Upper lobe of left lung (tissue), 4 donors: Measurements from ENCODE around the gene CISD1.

ENCODE experiments used
- EP300 ChIP-seq, 4 donors: sonication (generic); formaldehyde crosslinking; IDR thresholded peaks; one replicate each; pipeline ENCODE4 v1.5.1; 2017; ENCODE audit warnings: antibody characterized with exemption in 4 of 4, control low read depth in 2 of 4
- POLR2A ChIP-seq, 4 donors: fragments of 450-650 bp; IDR thresholded peaks; one replicate each; pipeline ENCODE4 v1.5.1; 2016 to 2017; ENCODE audit warnings: antibody characterized with exemption in 4 of 4, mild to moderate bottlenecking in 2 of 4
- POLR2AphosphoS5 ChIP-seq, 2 donors: sonication (generic); formaldehyde crosslinking; IDR thresholded peaks; one replicate each; pipeline ENCODE4 v1.5.1; 2017; ENCODE audit warnings: antibody characterized with exemption in 2 of 2
- TF ChIP-seq, protein P1 (sequence below), 6 experiments: fragments of 450-650 bp in 4 of 6; fragments of 200-600 bp in 2 of 6; sonication (generic) in 2 of 6; IDR thresholded peaks; one replicate each; pipeline ENCODE4 v1.5.1; 2016 to 2019; ENCODE audit warnings: antibody characterized with exemption in 6 of 6

DNA sequence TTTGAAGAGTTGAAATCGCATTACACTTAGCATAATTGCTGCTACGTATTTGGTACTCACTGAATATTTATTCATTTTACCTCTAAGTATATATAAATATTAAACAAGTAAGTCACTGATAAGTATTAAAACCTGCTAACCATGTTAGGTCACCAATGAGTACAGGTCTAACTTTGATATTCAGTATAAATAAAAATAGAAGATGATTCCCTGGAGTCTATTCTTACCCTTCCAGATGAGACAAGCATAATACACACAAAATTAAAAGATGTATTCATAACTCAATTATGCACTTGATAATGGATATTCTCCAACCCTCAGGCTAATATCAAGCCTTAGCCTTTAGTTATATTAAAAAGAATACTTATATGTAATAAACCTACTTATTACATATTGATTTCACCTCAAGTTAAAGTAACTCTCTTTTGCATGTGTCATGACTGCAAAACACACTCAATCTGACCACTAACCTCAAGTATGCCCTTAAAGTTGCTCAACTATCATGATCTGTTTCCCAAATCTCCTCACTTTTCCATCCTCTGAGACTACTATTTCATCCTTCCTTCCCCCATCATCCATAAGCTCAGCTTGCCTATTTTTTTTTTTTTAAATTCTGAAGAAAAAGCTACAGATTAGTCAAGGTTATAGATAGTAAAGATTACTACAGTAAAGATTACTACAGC, 48.1 kb upstream of the CISD1 start:
- TF ChIP-seq, protein P1, sequence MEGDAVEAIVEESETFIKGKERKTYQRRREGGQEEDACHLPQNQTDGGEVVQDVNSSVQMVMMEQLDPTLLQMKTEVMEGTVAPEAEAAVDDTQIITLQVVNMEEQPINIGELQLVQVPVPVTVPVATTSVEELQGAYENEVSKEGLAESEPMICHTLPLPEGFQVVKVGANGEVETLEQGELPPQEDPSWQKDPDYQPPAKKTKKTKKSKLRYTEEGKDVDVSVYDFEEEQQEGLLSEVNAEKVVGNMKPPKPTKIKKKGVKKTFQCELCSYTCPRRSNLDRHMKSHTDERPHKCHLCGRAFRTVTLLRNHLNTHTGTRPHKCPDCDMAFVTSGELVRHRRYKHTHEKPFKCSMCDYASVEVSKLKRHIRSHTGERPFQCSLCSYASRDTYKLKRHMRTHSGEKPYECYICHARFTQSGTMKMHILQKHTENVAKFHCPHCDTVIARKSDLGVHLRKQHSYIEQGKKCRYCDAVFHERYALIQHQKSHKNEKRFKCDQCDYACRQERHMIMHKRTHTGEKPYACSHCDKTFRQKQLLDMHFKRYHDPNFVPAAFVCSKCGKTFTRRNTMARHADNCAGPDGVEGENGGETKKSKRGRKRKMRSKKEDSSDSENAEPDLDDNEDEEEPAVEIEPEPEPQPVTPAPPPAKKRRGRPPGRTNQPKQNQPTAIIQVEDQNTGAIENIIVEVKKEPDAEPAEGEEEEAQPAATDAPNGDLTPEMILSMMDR (IDR thresholded peaks at IDR 0.05): no peak
- no peak for TF ChIP-seq POLR2A (IDR thresholded peaks at IDR 0.05)
- TF ChIP-seq POLR2AphosphoS5 (IDR thresholded peaks at IDR 0.05): no peak
- no peak for TF ChIP-seq EP300 (IDR thresholded peaks at IDR 0.05)
